ENCODE data around the gene PDZD2.
"Not testable (repeated sequence)": the region's sequence is repeated elsewhere in the genome, so short reads cannot be mapped to it uniquely, and the experiment has no call there.

The PDZD2 gene

DNA sequence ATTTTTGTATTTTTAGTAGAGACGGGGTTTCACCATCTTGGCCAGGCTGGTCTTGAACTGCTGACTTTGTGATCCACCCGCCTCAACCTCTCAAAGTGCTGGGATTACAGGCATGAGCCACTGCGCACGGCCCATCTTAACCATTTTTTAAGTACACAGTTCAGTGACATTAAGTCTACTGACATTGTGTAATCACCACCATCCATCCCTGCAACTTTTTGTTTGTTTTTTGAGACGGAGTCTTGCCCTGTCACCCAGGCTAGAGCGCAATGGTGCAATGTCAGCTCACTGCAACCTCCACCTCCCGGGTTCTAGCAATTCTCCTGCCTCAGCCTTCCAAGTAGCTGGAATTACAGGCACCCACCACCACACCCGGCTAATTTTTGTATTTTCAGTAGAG lies 480.0 kb downstream of the PDZD2 start:
- not testable (repeated sequence) for DNase-seq

DNA sequence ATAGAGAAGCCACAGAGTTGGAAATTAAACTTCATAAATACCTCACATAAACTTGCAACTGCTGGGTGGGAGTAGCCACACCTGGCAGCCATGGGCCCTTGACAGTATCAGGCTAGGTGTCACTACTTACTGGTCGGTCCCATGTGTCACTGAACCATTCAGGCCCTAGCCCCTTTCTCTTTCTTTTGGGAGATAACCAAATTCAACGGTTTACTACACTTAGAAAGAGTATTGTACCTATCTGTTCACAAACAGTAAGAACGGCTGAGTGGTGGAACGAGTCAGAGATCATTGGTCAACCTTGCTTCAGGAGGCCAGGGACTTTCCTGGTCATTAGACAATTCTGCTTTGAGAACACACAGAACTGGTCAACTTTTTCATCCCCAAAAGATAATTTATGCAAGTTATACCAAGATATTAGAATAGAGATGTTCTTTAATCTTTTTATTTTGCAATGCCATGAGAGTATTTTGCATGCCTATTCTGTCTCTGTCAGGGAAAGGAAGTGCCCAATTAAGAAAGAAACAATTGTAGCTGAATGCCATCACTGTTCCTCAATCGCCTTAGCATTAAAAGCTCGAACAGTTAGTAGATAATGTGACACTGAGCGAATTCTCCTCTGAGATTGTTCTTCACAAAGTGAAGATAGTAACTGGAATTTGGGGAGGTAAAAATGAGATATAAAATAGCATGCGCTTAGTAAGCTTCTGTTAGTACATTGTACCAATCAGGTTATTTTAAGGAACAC lies 484.3 kb downstream of the PDZD2 start:
- no peak for DNase-seq

DNA sequence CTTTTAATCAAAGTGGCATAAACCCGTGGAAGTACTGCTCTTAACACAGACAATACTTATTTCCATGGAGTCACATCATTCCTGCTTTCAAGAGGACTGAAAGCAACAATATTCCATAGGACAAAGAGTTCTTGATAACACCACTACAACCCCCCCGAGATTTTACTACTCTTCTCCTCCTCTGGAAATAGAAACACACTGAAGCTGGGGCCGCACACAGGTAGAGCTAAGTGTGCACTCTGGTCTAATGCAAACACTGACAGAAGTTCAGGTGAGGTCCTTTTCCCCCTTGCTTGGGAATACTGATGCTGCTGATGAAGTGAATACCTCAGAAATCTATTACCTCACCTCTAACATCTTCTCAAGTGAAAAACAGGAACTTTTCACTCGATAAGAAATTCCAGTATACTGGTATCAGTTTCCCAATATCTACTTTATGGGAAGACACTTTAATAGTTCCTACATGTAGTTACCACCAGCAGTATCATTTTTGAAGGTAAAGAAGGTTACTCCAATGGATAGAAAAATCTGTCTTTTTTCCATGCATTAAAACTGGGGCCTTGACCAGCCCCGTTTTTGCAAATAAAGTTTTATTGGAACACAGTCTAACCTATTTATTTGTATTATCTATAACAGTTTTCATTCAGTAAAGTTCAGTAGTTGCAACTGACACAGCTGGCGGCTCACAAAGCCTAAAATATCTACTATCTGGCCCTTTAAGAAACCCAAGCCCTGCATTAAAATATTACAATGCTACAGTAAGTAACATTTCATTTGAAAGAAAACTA lies 485.2 kb downstream of the PDZD2 start:
- no peak for DNase-seq

DNA sequence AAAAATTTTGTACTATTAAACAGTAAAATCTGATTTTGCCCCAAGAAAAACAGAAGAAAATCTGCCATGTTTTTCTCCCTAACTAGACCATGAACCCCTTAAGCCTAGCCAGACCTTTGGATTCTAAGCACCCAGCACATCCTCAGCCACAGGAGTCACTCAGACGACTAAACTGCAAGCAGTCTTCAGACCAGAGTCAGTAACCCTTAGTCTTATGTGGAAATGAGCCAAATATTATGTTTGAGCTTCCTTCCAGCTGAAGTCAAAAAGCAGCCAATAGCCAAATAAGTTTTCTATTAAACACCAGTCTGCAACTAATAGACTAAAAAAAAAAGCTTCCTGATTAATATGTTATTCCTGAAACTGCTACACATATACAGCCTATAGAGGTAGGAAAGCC lies 487.8 kb downstream of the PDZD2 start:
- no peak for DNase-seq

GRCh38 chr5:32127711-32128110 lies 488.8 kb downstream of the PDZD2 start:
- DNase-seq, result no peak

GRCh38 chr5:32129074-32129598 lies 490.2 kb downstream of the PDZD2 start:
- no peak for DNase-seq

GRCh38 chr5:32130865-32131264 lies 491.9 kb downstream of the PDZD2 start:
- no peak for DNase-seq

DNA sequence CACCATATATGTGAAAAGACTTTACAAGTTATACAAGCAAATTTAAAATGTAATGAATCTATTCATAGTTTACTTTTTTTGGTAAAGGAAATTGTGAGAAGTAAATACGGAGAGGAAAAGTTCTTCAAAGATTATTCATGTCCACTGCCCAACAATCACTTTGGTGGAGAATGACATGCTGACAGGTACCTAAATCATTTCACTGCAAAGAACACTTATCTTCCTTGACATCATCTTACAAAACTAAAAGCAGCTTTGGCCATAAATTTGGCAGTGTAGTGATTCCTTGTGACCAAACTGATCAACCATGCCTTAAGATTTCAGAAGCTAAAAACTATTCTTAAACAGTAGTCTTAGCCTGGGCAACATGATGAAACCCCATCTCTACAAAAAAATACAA lies 492.7 kb downstream of the PDZD2 start:
- no peak for DNase-seq

DNA sequence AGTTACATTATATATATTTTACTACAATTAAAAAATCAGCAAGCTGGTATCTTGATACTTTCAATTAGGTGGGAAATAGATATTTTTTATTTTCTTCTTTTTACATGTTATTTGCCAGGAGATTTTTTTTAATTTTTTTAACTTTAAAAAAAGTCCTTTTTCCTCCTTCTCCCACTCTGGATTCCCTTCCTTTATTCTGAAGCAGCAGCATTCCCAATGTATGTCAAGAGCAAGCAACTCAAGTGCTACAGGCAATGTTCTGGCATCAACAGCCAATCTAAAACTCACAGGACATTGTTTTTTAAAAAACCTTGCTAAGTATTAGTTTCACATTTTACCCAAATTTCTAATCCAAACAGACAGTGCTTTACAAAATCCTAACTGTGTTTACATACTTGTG lies 493.8 kb downstream of the PDZD2 start:
- DNase-seq, result no peak

- DNase-seq, result no peak
Measured at GRCh38 chr5:32135086-32135485, 496.2 kb downstream of the PDZD2 start.

DNA sequence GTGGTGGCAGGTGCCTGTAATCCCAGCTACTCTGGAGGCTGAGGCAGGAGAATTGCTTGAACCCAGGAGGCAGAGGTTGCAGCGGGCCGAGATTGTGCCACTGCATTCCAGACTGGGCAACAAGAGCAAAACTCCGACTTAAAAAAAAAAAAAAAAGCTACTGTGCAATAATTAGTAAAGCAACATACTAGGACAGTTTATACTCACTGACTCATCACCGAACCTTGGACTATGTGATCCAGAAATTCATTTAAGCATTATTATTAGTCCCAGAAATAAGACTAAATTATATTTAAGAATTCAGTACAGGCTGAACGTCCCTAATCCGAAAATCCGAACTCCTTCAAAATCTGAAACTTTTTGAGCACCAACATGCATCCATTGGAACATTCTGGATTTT lies 497.4 kb downstream of the PDZD2 start:
- DNase-seq, result no peak

GRCh38 chr5:32138839-32139493 lies 500.0 kb downstream of the PDZD2 start:
- no peak for DNase-seq

GRCh38 chr5:32143617-32144377 lies 504.9 kb downstream of the PDZD2 start:
- no peak for DNase-seq

DNA sequence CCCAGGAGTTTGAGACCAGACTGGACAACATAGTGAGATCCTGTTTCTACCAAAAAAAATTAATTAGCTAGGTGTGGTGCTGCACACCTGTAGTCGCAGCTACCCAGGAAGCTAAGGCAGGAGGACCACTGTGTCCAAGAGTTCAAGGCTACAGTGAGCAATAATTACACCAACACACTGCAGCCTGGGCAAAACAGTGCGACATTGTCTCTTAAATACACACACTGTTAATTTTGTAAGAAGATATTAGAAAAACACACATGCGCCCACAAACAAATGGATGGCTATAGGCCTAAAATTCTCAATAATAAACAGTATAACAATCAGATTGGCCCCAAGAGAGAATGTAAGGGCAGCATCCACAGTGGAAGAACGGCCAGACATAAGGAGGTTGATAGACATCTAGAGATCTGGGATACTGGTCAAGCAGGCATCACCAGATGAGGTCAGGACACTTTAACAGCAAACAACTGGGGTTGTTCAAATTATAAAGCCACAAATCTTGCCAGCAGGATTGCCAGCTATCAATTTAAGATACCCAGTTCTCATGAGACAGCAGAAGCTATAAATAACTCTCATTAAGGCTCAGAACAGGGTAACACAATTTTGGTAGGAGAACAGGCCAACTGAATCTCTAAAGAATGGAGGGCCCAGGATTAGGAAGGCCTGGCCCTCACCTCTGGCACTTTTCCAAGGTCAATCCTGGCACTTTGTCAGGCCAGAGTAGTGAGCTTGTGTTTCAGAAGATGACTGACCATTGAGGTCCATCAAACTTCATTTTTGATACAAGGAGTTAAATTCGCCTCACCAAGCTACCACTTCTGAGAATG lies 505.7 kb downstream of the PDZD2 start:
- no peak for DNase-seq

- DNase-seq, result no peak
Measured at GRCh38 chr5:32145378-32145777, 506.4 kb downstream of the PDZD2 start.

GRCh38 chr5:32147236-32147635 lies 508.3 kb downstream of the PDZD2 start:
- DNase-seq, result no peak

DNA sequence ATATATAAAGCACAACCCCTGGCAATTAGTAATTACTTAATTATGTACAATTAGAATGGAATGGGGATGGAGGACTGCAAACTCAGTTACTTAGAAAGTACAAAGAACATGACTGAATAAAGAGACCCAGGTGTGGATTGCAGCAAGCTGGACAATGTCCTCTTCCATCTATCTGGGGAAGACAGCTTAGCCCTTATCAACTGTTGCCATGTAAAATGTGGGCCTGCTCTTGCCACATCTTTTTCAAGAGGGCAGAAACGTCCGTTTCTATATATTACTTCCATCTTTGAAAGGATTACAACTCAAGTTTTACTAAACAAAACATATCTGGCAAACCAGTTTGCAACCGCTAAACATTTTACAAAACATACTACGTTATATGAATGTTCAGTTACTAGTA lies 509.0 kb downstream of the PDZD2 start:
- DNase-seq, result no peak

DNA sequence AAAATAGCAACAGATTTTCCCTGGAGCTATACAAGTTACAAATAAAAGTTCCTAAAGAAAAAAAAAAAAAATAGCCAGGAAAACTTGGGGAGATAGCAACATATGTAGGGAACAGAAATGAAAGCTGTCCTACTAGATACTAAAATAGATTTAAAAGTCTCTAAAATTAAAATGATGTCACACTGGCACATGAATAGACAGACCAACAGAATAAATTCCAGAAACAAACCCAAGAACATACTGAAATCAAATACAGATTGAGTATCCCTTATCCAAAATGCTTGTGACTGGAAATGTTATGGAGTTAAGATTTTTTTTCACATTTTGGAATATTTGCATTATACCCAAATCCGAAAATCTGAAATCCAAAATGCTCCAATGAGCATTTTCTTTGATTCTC lies 511.4 kb downstream of the PDZD2 start:
- DNase-seq, result no peak

- no peak for DNase-seq
Measured at GRCh38 chr5:32151198-32151597, 512.3 kb downstream of the PDZD2 start.

- DNase-seq, result no peak
Measured at GRCh38 chr5:32153723-32154122, 514.8 kb downstream of the PDZD2 start.

DNA sequence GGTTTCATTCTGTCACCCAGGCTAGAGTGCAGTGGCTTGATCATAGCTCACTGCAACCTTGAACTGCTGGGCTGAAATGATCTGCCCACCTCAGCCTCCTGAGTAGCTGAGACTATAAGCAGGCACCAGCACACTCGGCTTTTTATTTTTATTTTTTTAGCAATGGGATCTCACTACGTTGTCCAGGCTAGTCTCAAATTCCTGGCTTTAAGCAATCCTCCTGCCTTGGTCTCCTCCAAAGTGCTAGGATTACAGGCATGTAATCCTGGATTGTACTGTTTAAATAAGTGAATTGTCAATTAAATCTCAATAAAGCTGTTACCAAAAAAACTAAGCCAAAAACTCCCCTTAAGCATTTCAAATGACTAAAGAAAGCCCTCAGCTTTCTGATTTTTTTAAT lies 516.3 kb downstream of the PDZD2 start:
- DNase-seq, result no peak

- no peak for DNase-seq
Measured at GRCh38 chr5:32156635-32157034, 517.7 kb downstream of the PDZD2 start.

All from CD4-positive, alpha-beta T cell treated with Interleukin-15 for 1 hour (primary cell).